ENCODE data around the gene PSME2.

PSME2 gene

DNA sequence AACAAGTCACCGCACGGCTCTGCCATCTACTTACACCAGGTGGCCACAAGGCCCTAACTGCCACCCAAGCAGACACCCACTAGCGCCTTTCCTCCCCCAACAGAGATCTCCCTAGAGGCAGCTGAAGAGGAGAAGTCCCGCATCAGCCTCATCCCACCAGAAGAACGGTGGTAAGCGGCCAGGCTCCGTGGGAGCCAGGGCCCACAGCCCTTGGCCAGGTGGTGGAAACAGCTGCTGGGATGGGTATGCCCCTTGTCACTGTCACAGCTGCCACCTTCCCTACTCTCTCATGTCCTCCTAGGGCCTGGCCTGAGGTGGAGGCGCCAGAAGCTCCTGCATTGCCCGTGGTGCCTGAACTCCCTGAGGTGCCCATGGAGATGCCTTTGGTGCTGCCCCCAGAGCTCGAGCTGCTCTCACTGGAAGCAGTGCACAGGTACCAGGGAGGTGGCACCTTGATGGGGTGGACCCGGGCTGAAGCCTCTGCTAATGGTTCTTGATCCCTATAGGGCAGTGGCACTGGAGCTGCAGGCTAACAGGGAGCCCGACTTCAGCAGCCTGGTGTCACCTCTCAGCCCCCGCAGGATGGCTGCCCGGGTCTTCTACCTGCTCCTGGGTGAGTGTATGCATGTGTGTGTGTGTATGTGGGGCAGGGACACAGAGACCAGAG, 33.0 kb upstream of the PSME2 start:
- DNase-seq = no peak

DNA sequence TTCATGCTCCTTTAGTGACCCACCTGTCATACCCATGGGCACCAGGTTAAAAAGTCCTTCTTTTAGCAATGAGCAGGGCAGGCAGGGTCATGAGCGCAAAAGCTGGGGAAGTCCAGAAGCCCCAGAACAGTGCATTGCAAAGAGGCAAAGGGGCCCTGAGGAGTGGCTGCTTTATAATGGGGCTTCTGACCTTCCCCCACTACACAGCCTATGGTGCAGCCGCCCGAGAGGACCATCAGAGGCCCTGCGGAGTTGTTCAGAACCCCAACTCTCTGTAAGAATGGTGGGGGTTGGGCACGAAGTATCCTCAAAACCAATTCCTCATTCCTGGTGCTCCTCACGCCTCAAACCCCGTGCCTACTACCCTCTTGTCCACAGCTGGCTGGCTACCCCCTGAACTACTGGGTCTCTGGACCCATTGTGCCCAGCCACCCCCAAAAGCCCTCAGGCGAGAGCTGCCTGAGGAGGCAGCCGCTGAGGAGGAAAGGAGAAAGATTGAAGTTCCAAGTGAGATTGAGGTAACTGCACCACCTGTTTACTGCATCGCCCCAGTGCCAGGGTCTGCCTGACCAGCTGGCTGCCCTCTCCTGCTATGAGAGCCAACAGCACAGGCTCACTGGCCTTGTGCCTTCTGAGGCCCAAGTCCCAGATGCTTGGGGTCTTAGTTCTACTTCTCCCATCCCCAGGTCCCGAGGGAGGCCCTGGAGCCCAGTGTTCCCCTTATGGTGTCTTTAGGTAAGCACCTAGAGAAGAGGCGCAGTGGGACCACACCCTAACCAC, 32.2 kb upstream of the PSME2 start:
- no peak for DNase-seq

DNA sequence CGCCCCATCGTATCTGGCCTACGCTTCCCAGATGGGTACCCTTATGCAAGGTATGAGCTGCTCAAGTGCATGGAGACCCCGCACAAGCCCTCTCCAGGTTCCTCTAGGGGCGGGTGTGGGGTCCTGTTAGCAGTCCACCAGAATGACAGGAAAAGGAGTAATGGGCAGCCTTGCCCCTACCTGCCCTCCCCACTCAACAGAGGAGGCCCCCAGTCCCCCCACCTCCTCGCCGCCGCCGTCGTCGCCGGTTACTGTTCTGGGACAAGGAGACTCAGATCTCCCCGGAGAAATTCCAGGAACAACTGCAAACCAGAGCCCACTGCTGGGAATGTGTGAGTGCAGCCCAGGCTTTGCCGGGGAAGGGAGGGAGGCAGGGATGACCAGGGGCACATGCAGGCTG, 31.5 kb upstream of the PSME2 start:
- no peak for DNase-seq

DNA sequence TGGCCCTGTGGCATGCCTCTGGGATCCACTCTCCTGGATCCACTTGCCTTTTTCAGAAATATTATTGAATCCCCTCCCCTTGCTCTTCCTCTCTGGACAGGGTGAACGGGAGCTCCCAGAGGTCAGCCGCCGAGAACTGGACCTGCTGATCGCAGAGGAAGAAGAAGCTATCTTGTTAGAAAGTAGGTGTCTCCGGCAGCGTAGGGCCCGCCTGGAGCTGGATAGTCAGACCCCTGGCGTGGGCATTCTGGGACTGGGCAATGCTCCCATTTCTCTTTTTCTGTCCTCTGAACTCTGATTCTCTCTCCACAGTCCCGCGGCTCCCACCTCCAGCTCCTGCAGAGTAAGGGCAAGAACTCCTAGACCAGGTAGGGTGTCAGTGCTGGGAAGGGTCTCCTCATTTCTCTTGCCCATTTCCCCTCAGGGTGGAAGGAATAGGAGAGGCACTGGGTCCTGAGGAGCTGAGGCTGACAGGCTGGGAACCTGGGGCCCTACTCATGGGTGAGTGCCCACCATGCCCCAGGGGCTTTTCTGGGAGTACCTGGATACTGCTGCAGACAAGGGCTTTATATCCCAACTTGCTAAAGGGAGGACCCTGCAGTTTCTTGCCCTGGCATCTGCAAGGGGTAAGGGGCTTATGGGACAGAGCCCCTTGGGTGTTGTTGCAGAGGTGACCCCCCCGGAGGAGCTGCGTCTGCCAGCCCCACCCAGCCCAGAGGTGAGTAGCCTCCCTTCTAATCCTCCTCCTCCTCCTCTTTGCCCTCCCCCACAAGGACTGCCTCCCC, 30.8 kb upstream of the PSME2 start:
- DNase-seq = no peak

DNA sequence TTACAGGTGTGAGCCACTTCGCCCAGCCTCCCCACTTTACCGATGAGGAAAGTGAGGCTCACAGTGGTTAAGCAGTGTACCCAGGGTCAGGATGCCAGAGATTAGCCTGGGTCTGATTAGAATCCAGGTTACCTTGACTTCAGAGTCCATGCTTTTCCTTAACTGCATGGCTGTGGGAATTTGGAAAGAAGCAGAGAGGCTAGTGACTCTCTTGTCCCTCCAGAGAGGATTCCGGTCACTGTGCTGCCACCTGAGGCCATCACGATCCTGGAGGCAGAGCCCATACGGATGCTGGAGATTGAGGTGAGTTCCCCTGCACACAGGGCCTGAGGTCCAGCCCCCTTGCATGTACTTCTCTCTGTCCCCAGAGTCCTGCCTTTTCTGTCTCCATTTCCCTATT, 30.2 kb upstream of the PSME2 start:
- DNase-seq = no peak

DNA sequence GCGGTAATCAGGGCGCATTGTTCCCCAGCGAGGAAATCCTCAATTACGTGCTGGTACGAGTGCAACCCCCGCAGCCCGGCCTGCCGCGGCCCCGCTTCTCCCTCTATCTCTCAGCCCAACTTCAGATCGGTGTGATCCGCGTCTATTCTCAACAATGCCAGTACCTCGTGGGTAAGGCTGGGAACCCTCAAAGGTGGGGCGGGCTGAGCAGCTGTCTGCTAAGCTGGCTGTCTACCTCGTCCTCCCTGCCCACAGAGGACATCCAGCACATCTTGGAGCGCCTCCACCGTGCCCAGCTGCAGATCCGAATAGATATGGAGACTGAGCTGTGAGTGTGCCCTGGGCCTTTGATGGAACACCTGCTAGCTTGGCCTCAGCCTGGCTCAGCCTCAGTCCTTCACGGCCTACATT, 26.5 kb upstream of the PSME2 start:
- no peak for DNase-seq

DNA sequence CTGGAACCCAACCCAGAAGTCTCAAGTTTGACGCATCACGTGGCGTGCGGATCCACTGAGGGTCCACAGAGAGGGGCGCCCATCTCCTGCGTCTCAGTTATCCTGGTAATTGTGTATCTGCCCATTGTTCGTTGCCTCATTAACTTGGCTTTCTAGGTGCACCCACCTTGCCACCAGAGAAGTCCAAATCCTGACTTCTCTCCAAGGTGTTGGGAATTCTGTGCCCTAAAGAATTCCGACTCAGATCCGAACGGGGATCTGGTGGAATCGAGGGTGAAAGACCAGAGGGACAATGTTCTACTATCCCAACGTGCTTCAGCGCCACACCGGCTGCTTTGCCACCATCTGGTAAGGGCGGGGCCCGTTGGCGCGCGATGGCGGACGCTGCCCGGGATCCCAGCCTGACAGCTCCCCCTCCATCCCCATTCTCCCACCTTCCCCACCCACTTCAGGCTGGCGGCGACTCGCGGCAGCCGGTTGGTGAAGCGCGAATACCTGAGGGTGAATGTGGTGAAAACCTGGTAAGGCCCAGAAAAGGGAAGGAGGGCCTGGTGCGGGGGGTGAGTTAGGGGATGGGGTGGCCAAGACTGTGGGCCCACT, 26.0 kb upstream of the PSME2 start:
- no peak for DNase-seq

DNA sequence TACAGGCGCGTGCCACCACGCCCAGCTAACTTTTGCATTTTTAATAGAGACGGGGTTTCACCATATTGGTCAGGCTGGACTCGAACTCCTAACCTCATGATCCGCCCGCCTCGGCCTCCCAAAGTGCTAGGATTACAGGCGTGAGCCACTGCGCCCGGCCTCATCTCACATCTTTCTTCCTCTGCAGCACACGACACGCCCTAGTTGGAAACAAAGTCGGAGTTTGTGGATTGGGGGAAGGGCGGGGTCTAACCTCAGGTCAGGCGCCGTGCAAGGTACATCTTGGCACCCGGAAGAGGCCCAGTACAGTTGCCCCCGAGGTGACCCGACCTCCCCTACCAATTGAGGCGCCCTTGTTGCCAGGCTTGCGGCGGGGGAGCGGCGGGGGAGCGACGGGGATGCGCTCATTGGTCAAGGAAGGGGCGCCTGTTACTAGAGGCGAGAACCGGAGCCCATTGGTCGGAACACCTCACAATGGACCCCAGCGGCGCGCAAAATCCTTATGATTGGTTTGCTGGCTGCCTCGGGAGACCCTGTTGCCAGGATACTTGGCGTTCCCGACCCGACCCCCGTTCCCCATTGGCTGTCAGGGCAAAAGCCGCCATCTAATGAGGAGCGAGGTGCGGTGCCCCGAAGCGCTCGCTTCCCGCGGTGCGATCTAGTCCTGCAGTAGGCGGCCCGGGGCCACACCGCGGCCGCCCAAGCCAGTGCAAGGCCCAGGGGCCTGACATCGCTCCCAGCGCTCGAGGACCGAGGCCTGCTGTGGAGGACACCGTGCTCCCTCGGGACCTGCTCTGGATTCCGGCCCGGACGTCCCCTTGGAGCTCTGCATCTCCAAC, 25.2 kb upstream of the PSME2 start, which contains the start of gene REC8:
Gene REC8 (plus strand): TSS at position 659 of the 839 bp plus-strand sequence. CDS start 473 bp downstream, outside the sequence.
- DNase-seq = peak; percentile 94

DNA sequence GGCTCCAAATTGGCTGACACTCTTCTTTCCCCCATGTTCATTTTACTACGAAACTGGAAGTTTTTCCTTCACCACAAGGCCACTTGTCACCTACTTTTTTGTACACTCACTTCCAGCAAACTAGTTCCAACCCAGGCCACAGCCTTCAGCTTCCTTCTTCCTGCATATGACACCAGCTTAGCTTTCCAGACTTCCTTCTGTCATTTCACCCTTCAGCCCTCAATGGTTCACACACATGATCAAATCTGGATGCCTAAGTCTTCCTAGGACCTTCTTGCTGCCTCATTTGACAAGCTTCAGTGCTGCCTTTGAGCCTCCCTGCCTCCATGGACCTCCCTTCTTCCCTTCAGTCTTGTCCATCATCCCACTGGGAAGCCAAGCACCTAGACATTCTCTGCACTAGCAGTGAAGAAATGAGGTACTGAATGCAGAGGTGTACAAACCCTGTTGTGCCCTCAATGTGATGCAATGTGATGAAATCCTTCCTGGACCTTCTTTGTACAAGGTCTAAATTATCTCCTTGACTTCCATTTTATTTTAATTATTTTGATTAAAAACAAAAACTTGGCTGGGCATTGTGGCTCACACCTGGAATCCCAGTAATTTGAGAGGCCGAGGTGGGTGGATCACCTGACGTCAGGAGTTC, 21.2 kb upstream of the PSME2 start:
- DNase-seq = peak; percentile 57

DNA sequence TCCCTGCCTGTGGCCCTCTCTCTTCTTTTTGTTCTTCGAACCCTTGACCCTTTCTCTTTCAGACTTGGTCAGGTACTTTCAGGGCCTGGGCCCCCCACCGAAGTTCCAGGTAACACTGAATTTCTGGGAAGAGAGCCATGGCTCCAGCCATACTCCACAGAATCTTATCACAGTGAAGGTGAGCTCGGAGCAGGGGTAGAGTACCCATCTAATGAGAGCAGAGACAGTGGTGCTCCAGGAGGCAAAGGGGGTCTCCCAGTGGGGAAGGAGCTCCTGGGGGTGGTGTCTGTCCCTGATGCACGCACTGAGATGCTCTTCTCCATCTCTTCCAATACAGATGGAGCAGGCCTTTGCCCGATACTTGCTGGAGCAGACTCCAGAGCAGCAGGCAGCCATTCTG, 19.4 kb upstream of the PSME2 start:
- no peak for DNase-seq

DNA sequence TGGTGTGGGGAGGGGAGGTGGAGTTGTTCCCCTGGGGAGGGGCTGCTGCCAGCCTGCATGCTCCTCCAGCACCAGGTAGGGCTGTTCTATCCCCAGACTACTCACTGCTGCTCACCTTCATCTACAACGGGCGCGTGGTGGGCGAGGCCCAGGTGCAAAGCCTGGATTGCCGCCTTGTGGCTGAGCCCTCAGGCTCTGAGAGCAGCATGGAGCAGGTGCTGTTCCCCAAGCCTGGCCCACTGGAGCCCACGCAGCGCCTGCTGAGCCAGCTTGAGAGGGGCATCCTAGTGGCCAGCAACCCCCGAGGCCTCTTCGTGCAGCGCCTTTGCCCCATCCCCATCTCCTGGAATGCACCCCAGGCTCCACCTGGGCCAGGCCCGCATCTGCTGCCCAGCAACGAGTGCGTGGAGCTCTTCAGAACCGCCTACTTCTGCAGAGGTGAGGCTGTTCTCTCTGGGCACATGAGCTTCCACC, 18.1 kb upstream of the PSME2 start:
- no peak for DNase-seq

DNA sequence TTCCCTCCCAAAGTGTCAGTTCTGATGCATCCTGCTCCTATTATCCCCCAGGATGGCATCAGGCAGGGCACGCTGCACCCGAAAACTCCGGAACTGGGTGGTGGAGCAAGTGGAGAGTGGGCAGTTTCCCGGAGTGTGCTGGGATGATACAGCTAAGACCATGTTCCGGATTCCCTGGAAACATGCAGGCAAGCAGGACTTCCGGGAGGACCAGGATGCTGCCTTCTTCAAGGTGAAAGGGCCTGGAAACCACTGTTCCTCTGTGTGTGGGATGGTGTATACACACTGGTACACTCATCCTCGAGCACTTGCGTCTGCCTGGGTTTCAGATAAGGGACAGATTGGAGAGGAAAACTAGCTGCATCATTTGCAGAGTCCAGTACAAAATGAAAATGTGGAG, 15.7 kb upstream of the PSME2 start:
- no peak for DNase-seq

DNA sequence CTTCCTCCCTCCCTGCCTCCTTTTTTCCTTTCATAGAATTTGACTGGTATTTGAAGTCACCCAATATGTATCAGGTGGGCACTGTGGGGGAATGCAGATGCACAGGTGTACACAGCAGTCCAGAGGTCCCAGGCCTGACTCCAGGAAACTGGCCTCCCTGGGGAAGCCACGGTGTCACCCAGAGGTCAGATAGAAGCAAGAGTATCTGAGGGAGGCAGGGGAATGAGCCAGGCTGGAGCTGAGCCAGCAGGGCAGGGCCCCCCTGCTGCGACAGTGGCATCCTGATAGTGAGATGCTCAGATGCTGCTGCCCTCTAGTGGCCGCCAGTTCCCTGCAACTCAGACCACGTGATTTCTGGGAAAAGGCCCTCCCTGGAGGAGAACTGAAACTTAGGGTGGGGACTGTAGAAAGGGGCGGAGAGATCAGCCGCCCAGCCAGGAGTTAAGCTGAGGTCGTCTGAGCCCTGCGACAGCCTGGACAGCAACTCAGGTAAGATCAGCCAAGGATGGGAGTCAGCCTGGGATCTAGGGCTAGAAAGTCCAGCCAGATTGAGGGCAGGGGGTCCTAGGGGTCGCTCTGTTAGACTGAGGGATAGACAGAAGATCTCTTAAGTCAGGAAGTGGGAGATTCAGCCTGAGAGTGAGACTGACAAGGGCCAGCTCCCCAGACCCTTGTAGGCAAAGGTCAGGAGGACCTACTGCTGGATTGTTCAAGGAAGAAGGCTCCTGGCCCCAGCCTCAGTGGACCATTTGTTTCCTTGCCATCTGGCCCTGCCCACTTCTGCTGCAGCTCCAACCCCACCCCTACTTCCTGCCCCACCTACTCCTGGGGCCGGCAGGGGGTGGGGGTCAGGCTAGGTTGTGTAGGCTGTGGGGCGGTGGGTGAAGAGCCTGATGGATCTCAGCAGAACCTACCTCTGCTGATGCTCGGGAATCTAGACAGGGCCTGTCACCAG, 14.7 kb upstream of the PSME2 start, which contains the start of gene IRF9:
Gene IRF9 (plus strand): TSS at position 416 of the 955 bp plus-strand sequence. CDS start 880 bp downstream, outside the sequence.
- DNase-seq = peak; percentile 98

DNA sequence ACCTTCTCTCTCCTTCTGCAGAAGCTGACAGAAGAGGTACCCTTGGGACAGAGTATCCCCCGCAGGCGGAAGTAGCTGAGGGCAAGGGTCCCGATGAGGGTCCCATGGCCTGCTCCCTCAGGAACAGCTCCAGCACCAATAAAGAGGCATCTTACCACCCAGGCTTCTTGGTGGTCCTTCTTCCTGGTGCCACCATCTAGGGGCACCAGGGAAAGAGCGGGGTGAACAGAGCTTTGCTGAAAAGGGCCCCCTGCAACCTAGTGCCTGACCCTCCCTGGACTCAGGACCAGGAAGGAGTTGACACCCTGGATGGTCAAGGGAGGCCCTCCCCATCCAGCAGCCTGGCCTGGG, 14.1 kb upstream of the PSME2 start:
- no peak for DNase-seq

DNA sequence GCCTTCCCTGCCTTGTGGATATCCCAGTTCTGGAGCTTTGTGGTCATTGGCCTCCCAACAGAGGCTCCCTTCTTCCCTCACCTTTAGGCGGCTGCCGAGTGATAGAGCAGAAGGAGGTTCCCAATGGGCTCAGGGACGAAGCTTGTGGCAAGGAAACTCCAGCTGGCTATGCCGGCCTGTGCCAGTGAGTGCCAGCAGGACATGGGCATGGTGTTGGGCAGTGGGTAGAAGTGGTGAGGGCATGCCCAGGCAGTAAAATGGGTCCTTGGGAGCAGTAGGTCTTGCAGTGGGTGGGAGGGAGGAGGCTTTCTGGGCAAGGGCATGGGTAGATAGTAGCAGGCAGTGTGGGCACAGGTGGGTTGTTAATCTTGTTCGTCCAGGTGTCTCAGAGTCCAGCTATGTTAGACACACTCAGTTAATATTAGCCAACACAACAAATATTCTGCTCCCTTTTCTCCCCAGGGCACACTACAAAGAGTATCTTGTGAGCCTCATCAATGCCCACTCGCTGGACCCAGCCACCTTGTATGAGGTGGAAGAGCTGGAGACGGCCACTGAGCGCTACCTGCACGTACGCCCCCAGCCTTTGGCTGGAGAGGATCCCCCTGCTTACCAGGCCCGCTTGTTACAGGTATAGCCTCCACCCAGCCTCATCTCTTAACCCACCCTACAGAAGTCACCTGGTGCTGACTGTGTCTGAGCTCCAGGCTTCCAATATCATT, 13.5 kb upstream of the PSME2 start:
- DNase-seq = no peak

DNA sequence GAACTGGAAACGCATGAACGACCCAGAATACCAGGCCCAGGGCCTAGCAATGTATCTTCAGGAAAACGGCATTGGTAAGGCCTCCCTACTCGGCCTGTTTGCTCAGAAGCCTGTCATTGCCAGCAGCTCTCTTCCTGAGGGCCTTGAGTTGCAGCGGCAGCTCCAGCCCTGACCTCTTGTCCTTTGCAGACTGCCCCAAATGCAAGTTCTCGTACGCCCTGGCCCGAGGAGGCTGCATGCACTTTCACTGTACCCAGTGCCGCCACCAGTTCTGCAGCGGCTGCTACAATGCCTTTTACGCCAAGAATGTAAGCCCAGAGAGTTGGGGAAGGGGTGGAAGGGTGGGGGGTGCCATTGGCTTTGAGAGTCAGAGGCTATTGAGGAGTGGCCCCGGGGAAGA, 10.9 kb upstream of the PSME2 start:
- DNase-seq = no peak

DNA sequence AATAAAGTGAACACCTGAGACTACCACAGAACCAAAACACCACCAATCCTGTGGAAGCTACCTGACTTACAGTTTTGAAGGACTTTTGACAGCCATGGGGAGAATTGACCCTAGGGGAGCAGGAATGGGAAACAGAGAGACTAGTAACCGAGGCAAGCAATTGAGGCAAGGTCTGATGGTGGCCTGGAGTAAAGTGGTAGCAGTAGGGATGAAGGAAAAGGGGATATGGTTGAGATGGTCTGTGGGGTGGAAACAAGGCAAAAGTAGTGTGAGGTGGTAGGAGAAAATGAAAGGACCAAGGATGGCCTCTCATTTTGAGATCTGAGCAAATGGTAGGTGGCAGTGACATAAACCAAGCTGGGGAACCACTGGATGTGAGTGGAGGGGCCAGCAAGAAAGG, 10.4 kb upstream of the PSME2 start:
- no peak for DNase-seq

DNA sequence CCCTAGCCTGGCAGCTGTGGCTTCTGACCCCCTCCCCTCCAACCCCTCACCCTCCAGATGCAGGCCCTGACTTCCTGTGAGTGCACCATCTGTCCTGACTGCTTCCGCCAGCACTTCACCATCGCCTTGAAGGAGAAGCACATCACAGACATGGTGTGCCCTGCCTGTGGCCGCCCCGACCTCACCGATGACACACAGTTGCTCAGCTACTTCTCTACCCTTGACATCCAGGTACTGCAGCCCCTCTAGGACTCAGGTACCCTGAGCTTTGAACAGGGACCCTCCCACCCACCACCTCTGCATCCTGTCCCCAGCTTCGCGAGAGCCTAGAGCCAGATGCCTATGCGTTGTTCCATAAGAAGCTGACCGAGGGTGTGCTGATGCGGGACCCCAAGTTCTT, 8.7 kb upstream of the PSME2 start:
- no peak for DNase-seq

DNA sequence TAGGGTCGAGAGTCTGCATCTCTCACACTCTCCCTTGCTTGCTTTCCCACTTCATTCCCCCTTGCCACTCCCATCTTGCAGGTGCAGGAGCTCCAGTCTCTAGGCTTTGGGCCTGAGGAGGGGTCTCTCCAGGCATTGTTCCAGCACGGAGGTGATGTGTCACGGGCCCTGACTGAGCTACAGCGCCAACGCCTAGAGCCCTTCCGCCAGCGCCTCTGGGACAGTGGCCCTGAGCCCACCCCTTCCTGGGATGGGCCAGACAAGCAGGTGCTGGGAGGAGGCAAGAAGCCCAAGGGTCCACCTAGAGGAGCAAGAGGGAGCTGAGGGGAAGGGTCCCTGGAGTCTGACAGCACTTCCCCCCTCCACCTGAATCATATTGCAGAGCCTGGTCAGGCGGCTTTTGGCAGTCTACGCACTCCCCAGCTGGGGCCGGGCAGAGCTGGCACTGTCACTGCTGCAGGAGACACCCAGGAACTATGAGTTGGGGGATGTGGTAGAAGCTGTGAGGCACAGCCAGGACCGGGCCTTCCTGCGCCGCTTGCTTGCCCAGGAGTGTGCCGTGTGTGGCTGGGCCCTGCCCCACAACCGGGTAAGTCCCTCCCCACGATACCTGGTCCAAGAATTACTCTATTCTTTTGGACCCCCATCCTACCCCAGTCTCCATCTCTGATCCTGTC, 5.1 kb upstream of the PSME2 start:
- DNase-seq = no peak

All from OCI-M1 (cell line).